Uterus (tissue), 4 donors: Measurements from ENCODE around the gene ARHGAP21. TPM values are rescaled to one million over a fixed set of nuclear protein-coding genes. Genes with fewer than 3 reads are reported as not detected.
"Not testable (repeated sequence)": the region's sequence is repeated elsewhere in the genome, so short reads cannot be mapped to it uniquely, and the experiment has no call there.

Experiments used
- DNase-seq, 2 donors: peaks; one replicate each; pipeline ENCODE4 v3.0.0-alpha.2; 2019 to 2020
- H3K27ac ChIP-seq, 2 donors: fragments of 200-600 bp; sonication (generic); 1 replicate in 1 of 2; 2 replicates in 1 of 2; pipeline ENCODE4 v1.5.1; 2016 to 2018
- H3K27me3 ChIP-seq, 2 donors: fragments of 200-600 bp; sonication (generic); one replicate each; pipeline ENCODE4 v1.5.1; 2018 to 2019; ENCODE audit warnings: control low read depth in 1 of 2
- H3K36me3 ChIP-seq, 2 donors: fragments of 200-600 bp; sonication (generic); one replicate each; pipeline ENCODE4 v1.5.1; 2019; ENCODE audit warnings: control low read depth in 1 of 2
- H3K4me1 ChIP-seq, 2 donors: fragments of 200-600 bp; sonication (generic); one replicate each; pipeline ENCODE4 v1.5.1; 2018 to 2019; ENCODE audit warnings: control low read depth in 1 of 2
- H3K4me3 ChIP-seq, 2 donors: fragments of 200-600 bp; sonication (generic); 1 replicate in 1 of 2; 2 replicates in 1 of 2; pipeline ENCODE4 v1.5.1; 2018 to 2019; ENCODE audit warnings: mild to moderate bottlenecking in 1 of 2
- H3K9me3 ChIP-seq, 2 donors: fragments of 200-600 bp; sonication (generic); one replicate each; pipeline ENCODE4 v1.5.1; 2019; ENCODE audit warnings: control low read depth in 1 of 2
- POLR2A ChIP-seq, 2 donors: fragments of 450-650 bp; IDR thresholded peaks; one replicate each; pipeline ENCODE4 v1.6.1; 2016; ENCODE audit warnings: antibody characterized with exemption in 2 of 2, mild to moderate bottlenecking in 1 of 2, moderate library complexity in 1 of 2
- intact Hi-C: fragments of 100-400 bp; cut with DNase I; formaldehyde crosslinking; loops from one replicate; pipeline ENCODE4 v1.15.1; 2023; ENCODE audit warnings: low total_unique reads
- total RNA-seq, 4 donors: library from RNA; depleted of rRNA in 3 of 4; stranded (reverse); fragments of >200 nt in 3 of 4; gene quantifications; one replicate each; pipeline versions ENCODE4 v1.1.0 to v1.2.4, GENCODE V29; 2014 to 2023
- TF ChIP-seq, protein P1 (sequence below), 4 experiments: fragments of 200-600 bp in 2 of 4; fragments of 450-650 bp in 2 of 4; sonication (generic) in 2 of 4; IDR thresholded peaks; one replicate each; pipeline ENCODE4 v1.5.1; 2016 to 2019; ENCODE audit warnings: antibody characterized with exemption in 4 of 4, mild to moderate bottlenecking in 2 of 4, moderate library complexity in 1 of 4
- donor health status: DM: yes; HTN: yes; CAD: no.

The ARHGAP21 gene
- total RNA-seq, 4 donors from 2014 or later: 90.4 to 168 (median 124) TPM

DNA sequence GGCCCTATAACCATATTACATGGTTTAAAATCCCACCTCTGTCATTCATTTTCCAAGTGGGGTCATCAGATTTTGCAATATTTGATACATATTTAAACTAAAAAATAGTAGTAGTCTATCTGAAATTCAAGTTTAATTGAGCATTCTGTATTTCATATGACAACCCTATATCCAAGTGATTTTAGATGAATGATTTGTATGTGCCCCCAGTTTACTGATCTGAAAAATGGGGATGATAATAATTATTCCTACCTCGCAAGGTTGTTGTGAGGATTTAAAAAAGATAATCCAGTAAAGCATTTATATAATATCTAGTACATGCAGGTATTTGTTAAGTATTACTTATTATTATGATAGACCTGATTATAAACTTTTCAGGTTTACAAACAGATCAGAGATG is 84.6 kb downstream of the ARHGAP21 start:
- no peak overlapping the region for H3K4me3 ChIP-seq
- intact Hi-C loops: no loop called here
- H3K36me3 ChIP-seq: no peaks in the 10 kb centered on the region
- H3K4me1 ChIP-seq: no peaks in the 10 kb centered on the region
- no peak overlapping the region for H3K27ac ChIP-seq
- DNase-seq: no peak
- TF ChIP-seq POLR2A (IDR thresholded peaks at IDR 0.05): no peak
- TF ChIP-seq, protein P1, sequence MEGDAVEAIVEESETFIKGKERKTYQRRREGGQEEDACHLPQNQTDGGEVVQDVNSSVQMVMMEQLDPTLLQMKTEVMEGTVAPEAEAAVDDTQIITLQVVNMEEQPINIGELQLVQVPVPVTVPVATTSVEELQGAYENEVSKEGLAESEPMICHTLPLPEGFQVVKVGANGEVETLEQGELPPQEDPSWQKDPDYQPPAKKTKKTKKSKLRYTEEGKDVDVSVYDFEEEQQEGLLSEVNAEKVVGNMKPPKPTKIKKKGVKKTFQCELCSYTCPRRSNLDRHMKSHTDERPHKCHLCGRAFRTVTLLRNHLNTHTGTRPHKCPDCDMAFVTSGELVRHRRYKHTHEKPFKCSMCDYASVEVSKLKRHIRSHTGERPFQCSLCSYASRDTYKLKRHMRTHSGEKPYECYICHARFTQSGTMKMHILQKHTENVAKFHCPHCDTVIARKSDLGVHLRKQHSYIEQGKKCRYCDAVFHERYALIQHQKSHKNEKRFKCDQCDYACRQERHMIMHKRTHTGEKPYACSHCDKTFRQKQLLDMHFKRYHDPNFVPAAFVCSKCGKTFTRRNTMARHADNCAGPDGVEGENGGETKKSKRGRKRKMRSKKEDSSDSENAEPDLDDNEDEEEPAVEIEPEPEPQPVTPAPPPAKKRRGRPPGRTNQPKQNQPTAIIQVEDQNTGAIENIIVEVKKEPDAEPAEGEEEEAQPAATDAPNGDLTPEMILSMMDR (IDR thresholded peaks at IDR 0.05): no peak
- no peaks in the 10 kb centered on the region for H3K27me3 ChIP-seq
- H3K9me3 ChIP-seq: no peaks in the 10 kb centered on the region

- Histone ChIP-seq H3K36me3 (no peaks in the 10 kb centered on the region), H3K27me3 (no peaks in the 10 kb centered on the region), H3K4me1 (no peaks in the 10 kb centered on the region), H3K27ac (no peak overlapping the region), H3K4me3 (no peak overlapping the region), H3K9me3 (no peaks in the 10 kb centered on the region)
- intact Hi-C loops: no loop called here
- DNase-seq: no peak
- TF ChIP-seq, protein P1 (IDR thresholded peaks at IDR 0.05): no peak
- no peak for TF ChIP-seq POLR2A (IDR thresholded peaks at IDR 0.05)
These were observed 97.9 kb downstream of the ARHGAP21 start for GRCh38 chr10:24625778-24626177.

GRCh38 chr10:24623383-24623782 is 100.3 kb downstream of the ARHGAP21 start:
- intact Hi-C loops: no loop called here
- Histone ChIP-seq H3K27me3 (no peaks in the 10 kb centered on the region), H3K4me1 (no peaks in the 10 kb centered on the region), H3K4me3 (no peak overlapping the region), H3K36me3 (no peaks in the 10 kb centered on the region), H3K27ac (no peak overlapping the region), H3K9me3 (no peaks in the 10 kb centered on the region)
- DNase-seq: no peak
- no peak for TF ChIP-seq POLR2A (IDR thresholded peaks at IDR 0.05)
- TF ChIP-seq, protein P1 (IDR thresholded peaks at IDR 0.05): no peak

- H3K4me3 ChIP-seq: no peak overlapping the region
These were observed 100.8 kb downstream of the ARHGAP21 start for GRCh38 chr10:24622781-24623301.

DNA sequence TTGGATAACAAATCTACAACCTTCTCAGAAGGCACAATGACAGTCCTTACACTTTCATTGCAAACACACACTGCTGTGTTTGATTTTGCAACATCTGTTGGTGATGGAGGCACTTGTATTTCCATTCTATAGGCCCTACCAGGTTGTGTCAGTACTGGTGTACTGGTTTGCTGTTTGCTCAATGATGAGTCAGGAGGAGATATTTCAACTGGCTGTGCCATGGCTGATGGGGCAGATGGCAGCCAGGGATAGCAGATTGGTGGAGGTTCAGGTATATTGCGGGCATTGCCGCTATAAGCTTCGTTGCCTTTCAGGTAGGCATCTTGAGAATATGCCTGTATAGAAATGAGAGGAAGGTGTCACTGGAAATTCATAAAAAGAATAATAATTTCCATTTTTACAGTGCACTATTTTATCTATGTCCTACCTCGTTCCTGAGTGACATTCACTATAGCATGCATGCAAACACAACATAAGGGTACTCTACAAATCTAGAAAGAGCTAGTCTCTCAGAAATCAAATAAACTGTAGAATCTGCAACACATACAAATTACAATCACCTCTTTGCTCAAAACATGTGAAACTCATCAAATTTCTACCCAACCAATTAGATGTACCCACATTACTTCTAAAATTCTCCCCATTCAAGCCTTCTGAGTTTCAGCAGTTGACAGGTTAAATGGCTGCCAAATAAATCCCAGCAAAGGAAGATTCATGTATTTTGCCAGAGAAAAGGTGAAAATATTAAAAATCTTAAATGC is 102.5 kb downstream of the ARHGAP21 start:
- H3K4me3 ChIP-seq, H3K9me3 ChIP-seq, H3K4me1 ChIP-seq, H3K27me3 ChIP-seq, H3K36me3 ChIP-seq, H3K27ac ChIP-seq, intact Hi-C loops, DNase-seq: not testable (repeated sequence)

More at GRCh38 chr10:24622781-24623301, 100.8 kb downstream of the ARHGAP21 start:
- Histone ChIP-seq H3K4me1 (no peaks in the 10 kb centered on the region), H3K27me3 (no peaks in the 10 kb centered on the region), H3K27ac (no peak overlapping the region), H3K36me3 (no peaks in the 10 kb centered on the region), H3K9me3 (no peaks in the 10 kb centered on the region)
- DNase-seq: no peak
- intact Hi-C loops: no loop called here
- TF ChIP-seq, protein P1 (IDR thresholded peaks at IDR 0.05): no peak
- TF ChIP-seq POLR2A (IDR thresholded peaks at IDR 0.05): no peak

- H3K4me3 ChIP-seq, H3K9me3 ChIP-seq, H3K4me1 ChIP-seq, H3K36me3 ChIP-seq, DNase-seq, H3K27me3 ChIP-seq, H3K27ac ChIP-seq, intact Hi-C loops: not testable (repeated sequence)
These were observed 103.7 kb downstream of the ARHGAP21 start for GRCh38 chr10:24619994-24620310.

GRCh38 chr10:24619291-24619993 is 104.2 kb downstream of the ARHGAP21 start:
- DNase-seq, intact Hi-C loops, H3K9me3 ChIP-seq, H3K36me3 ChIP-seq, H3K4me3 ChIP-seq, H3K27me3 ChIP-seq, H3K27ac ChIP-seq, H3K4me1 ChIP-seq: not testable (repeated sequence)
